Endothelial cell of umbilical vein (primary cell): ENCODE results near the gene C14orf180.

Source experiments
- EZH2 ChIP-seq: IDR thresholded peaks from 2 replicates; pipeline ENCODE4 v1.6.1; 2012; ENCODE audit warnings: borderline replicate concordance, low read depth, mild to moderate bottlenecking, moderate library complexity, low read length, inconsistent platforms; ENCODE audit not compliant: severe bottlenecking
- POLR2AphosphoS5 ChIP-seq: IDR thresholded peaks from 2 replicates; pipeline ENCODE4 v1.6.1; 2012; ENCODE audit warnings: low read depth, mild to moderate bottlenecking, control low read depth, low read length, moderate library complexity; ENCODE audit not compliant: insufficient read depth
- TF ChIP-seq, protein P1 (sequence below), 2 donors: IDR thresholded peaks; 1 replicate in 1 of 2; 2 replicates in 1 of 2; pipeline ENCODE4 v1.5.1; 2011; ENCODE audit warnings: low read length in 2 of 2, mild to moderate bottlenecking in 2 of 2, moderate library complexity in 2 of 2, control low read depth in 1 of 2, inconsistent platforms in 1 of 2, low read depth in 1 of 2; ENCODE audit not compliant: insufficient read depth in 1 of 2; ENCODE audit errors: extremely low read depth in 1 of 2

DNA sequence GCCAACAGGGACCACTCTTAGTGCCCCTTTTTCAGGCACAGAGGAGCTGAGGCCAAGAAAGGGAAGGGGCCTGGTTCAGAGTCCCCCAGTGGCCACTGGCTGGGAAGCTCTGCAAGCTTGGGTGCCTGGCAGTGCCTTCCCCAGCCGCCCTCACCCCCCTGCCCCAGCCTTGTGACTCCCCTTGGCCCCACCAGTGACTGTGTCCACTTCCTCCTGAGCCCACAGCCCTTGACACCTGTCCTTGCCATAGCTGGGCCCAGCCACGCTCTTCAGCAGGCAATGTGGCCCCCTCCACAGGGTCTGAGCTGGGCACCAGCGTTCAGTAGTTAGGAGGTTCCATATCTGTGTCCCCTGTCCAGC, 19.0 kb upstream of the C14orf180 start:
- TF ChIP-seq, protein P1, sequence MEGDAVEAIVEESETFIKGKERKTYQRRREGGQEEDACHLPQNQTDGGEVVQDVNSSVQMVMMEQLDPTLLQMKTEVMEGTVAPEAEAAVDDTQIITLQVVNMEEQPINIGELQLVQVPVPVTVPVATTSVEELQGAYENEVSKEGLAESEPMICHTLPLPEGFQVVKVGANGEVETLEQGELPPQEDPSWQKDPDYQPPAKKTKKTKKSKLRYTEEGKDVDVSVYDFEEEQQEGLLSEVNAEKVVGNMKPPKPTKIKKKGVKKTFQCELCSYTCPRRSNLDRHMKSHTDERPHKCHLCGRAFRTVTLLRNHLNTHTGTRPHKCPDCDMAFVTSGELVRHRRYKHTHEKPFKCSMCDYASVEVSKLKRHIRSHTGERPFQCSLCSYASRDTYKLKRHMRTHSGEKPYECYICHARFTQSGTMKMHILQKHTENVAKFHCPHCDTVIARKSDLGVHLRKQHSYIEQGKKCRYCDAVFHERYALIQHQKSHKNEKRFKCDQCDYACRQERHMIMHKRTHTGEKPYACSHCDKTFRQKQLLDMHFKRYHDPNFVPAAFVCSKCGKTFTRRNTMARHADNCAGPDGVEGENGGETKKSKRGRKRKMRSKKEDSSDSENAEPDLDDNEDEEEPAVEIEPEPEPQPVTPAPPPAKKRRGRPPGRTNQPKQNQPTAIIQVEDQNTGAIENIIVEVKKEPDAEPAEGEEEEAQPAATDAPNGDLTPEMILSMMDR (IDR thresholded peaks at IDR 0.05; ENCODE audit: extremely low read depth in 1 of 2, insufficient read depth in 1 of 2, low read depth in 1 of 2, low read length in 2 of 2), result no peak
- no peak for TF ChIP-seq POLR2AphosphoS5
- TF ChIP-seq EZH2, result no peak
